Uterus (tissue), 4 donors: ENCODE results near the gene PMF1. TPM values are rescaled to one million over a fixed set of nuclear protein-coding genes. Genes with fewer than 3 reads are reported as not detected.
A peak's percentile ranks its signal among the peaks of the same experiment; 100 is the strongest.

ENCODE experiments used
- DNase-seq, 2 donors: peaks; one replicate each; pipeline ENCODE4 v3.0.0-alpha.2; 2019 to 2020
- H3K27ac ChIP-seq, 2 donors: fragments of 200-600 bp; sonication (generic); 1 replicate in 1 of 2; 2 replicates in 1 of 2; pipeline ENCODE4 v1.5.1; 2016 to 2018
- H3K27me3 ChIP-seq, 2 donors: fragments of 200-600 bp; sonication (generic); one replicate each; pipeline ENCODE4 v1.5.1; 2018 to 2019; ENCODE audit warnings: control low read depth in 1 of 2
- H3K36me3 ChIP-seq, 2 donors: fragments of 200-600 bp; sonication (generic); one replicate each; pipeline ENCODE4 v1.5.1; 2019; ENCODE audit warnings: control low read depth in 1 of 2
- H3K4me1 ChIP-seq, 2 donors: fragments of 200-600 bp; sonication (generic); one replicate each; pipeline ENCODE4 v1.5.1; 2018 to 2019; ENCODE audit warnings: control low read depth in 1 of 2
- H3K4me3 ChIP-seq, 2 donors: fragments of 200-600 bp; sonication (generic); 1 replicate in 1 of 2; 2 replicates in 1 of 2; pipeline ENCODE4 v1.5.1; 2018 to 2019; ENCODE audit warnings: mild to moderate bottlenecking in 1 of 2
- H3K9me3 ChIP-seq, 2 donors: fragments of 200-600 bp; sonication (generic); one replicate each; pipeline ENCODE4 v1.5.1; 2019; ENCODE audit warnings: control low read depth in 1 of 2
- CTCF ChIP-seq, 4 experiments: fragments of 200-600 bp in 2 of 4; fragments of 450-650 bp in 2 of 4; sonication (generic) in 2 of 4; IDR thresholded peaks; one replicate each; pipeline ENCODE4 v1.5.1; 2016 to 2019; ENCODE audit warnings: antibody characterized with exemption in 4 of 4, mild to moderate bottlenecking in 2 of 4, moderate library complexity in 1 of 4
- POLR2A ChIP-seq, 2 donors: fragments of 450-650 bp; IDR thresholded peaks; one replicate each; pipeline ENCODE4 v1.6.1; 2016; ENCODE audit warnings: antibody characterized with exemption in 2 of 2, mild to moderate bottlenecking in 1 of 2, moderate library complexity in 1 of 2
- intact Hi-C: fragments of 100-400 bp; cut with DNase I; formaldehyde crosslinking; loops from one replicate; pipeline ENCODE4 v1.15.1; 2023; ENCODE audit warnings: low total_unique reads
- total RNA-seq, 4 donors: library from RNA; depleted of rRNA in 3 of 4; stranded (reverse); fragments of >200 nt in 3 of 4; gene quantifications; one replicate each; pipeline versions ENCODE4 v1.1.0 to v1.2.4, GENCODE V29; 2014 to 2023
- donor health status: DM: yes; HTN: yes; CAD: no.

PMF1 gene
- total RNA-seq, 4 donors from 2014 or later, result 45.2 to 61.3 (median 46.0) TPM

GRCh38 chr1:156195853-156196252 lies 17.0 kb upstream of the PMF1 start:
- Histone ChIP-seq H3K4me3 (no peak overlapping the region), H3K4me1 (peaks cover 0 to 4% of the 10 kb centered on the region in 2 donors), H3K27ac (no peak overlapping the region), H3K27me3 (no peaks in the 10 kb centered on the region), H3K9me3 (no peaks in the 10 kb centered on the region), H3K36me3 (no peaks in the 10 kb centered on the region)
- no peak for DNase-seq
- TF ChIP-seq CTCF (IDR thresholded peaks at IDR 0.05), result no peak
- no peak for TF ChIP-seq POLR2A (IDR thresholded peaks at IDR 0.05)
- intact Hi-C loops, result no loop called here

- no peak for TF ChIP-seq POLR2A (IDR thresholded peaks at IDR 0.05)
- TF ChIP-seq CTCF (IDR thresholded peaks at IDR 0.05), result no peak
- Histone ChIP-seq H3K4me3 (no peak overlapping the region), H3K27ac (no peak overlapping the region), H3K36me3 (no peaks in the 10 kb centered on the region), H3K4me1 (peaks cover 0 to 4% of the 10 kb centered on the region in 2 donors), H3K27me3 (no peaks in the 10 kb centered on the region), H3K9me3 (no peaks in the 10 kb centered on the region)
- intact Hi-C loops, result no loop called here
- no peak for DNase-seq
These were observed 16.4 kb upstream of the PMF1 start for GRCh38 chr1:156196445-156196844.

GRCh38 chr1:156198831-156199349 lies 13.9 kb upstream of the PMF1 start:
- Histone ChIP-seq H3K27ac (no peak overlapping the region), H3K4me1 (no peaks in the 10 kb centered on the region), H3K27me3 (no peaks in the 10 kb centered on the region), H3K4me3 (no peak overlapping the region), H3K36me3 (no peaks in the 10 kb centered on the region), H3K9me3 (no peaks in the 10 kb centered on the region)
- intact Hi-C loops, result no loop called here
- DNase-seq, result no peak
- TF ChIP-seq CTCF (IDR thresholded peaks at IDR 0.05) (no peak), POLR2A (IDR thresholded peaks at IDR 0.05) (no peak)

GRCh38 chr1:156200044-156200443 lies 12.8 kb upstream of the PMF1 start:
- TF ChIP-seq CTCF (IDR thresholded peaks at IDR 0.05) (no peak), POLR2A (IDR thresholded peaks at IDR 0.05) (no peak)
- intact Hi-C loops, result no loop called here
- no peaks in the 10 kb centered on the region for H3K27me3 ChIP-seq
- H3K36me3 ChIP-seq, result no peaks in the 10 kb centered on the region
- no peaks in the 10 kb centered on the region for H3K9me3 ChIP-seq
- H3K4me1 ChIP-seq, result no peaks in the 10 kb centered on the region
- H3K4me3 ChIP-seq, result no peak overlapping the region
- DNase-seq, result no peak
- no peak overlapping the region for H3K27ac ChIP-seq

- no peaks in the 10 kb centered on the region for H3K4me1 ChIP-seq
- H3K9me3 ChIP-seq, result no peaks in the 10 kb centered on the region
- no peak for TF ChIP-seq CTCF (IDR thresholded peaks at IDR 0.05)
- no peak for TF ChIP-seq POLR2A (IDR thresholded peaks at IDR 0.05)
- H3K27ac ChIP-seq, result peak overlapping the region; percentile 56 to 65
- no peaks in the 10 kb centered on the region for H3K36me3 ChIP-seq
- no peaks in the 10 kb centered on the region for H3K27me3 ChIP-seq
- no peak overlapping the region for H3K4me3 ChIP-seq
- DNase-seq, result no peak
- intact Hi-C loops, result no loop called here
These were observed 9.5 kb upstream of the PMF1 start for GRCh38 chr1:156203331-156203730.
